ENCODE measurements around the gene CEP152.

DNA sequence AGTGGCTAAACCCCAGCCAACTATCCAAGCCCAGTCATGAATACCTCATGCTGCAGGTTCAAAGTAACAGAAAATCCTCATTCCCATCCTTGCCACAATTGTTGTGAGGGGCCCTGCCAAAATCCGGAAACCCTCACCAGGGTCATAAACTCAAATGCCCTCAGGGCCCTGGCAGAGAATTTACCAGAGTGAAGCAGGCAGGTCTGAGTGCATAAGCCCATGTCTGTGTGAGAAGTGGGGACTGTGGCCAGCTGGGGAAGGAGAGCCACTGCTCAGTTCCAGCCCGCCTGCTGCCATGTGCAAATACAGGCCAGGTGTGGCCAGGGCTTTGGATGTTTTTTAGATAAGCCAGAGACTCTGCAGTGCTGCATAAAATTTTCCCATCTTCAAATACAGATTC is 7.0 kb downstream of the CEP152 start:
- TF ChIP-seq, protein P1, sequence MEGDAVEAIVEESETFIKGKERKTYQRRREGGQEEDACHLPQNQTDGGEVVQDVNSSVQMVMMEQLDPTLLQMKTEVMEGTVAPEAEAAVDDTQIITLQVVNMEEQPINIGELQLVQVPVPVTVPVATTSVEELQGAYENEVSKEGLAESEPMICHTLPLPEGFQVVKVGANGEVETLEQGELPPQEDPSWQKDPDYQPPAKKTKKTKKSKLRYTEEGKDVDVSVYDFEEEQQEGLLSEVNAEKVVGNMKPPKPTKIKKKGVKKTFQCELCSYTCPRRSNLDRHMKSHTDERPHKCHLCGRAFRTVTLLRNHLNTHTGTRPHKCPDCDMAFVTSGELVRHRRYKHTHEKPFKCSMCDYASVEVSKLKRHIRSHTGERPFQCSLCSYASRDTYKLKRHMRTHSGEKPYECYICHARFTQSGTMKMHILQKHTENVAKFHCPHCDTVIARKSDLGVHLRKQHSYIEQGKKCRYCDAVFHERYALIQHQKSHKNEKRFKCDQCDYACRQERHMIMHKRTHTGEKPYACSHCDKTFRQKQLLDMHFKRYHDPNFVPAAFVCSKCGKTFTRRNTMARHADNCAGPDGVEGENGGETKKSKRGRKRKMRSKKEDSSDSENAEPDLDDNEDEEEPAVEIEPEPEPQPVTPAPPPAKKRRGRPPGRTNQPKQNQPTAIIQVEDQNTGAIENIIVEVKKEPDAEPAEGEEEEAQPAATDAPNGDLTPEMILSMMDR (IDR thresholded peaks at IDR 0.05), result no peak
- no peak for TF ChIP-seq POLR2A (IDR thresholded peaks at IDR 0.05)

Data from lower leg skin (tissue), 3 donors.